K562 (cell line): ENCODE data around the gene PREX1. TPM values are rescaled to one million over a fixed set of nuclear protein-coding genes. Genes with fewer than 3 reads are reported as not detected.
A peak's percentile ranks its signal among the peaks of the same experiment; 100 is the strongest.

Experiments
- CBFA2T2 ChIP-seq: fragments of 450-650 bp; conservative IDR thresholded peaks from 2 replicates; pipeline ENCODE4 v1.6.1; 2017; ENCODE audit warnings: mild to moderate bottlenecking
- COPS2 ChIP-seq: fragments of 450-650 bp; conservative IDR thresholded peaks from 2 replicates; pipeline ENCODE4 v1.6.1; 2016; ENCODE audit warnings: mild to moderate bottlenecking, moderate library complexity
- FOXM1 ChIP-seq, 2 experiments: fragments of 450-650 bp in 1 of 2; sonication (generic) in 1 of 2; formaldehyde crosslinking in 1 of 2; IDR thresholded peaks; 2 replicates each; pipeline versions ENCODE4 v1.6.1 to v1.9.0; 2017 to 2022; ENCODE audit warnings: low read depth in 2 of 2, mild to moderate bottlenecking in 2 of 2, missing genetic modification reagents in 1 of 2, moderate library complexity in 1 of 2
- GATA2 ChIP-seq: sonication (generic); formaldehyde crosslinking; IDR thresholded peaks from 2 replicates; pipeline ENCODE4 v1.4.0; 2020; ENCODE audit warnings: mild to moderate bottlenecking, missing genetic modification reagents
- KDM1A ChIP-seq, 2 experiments: fragments of 450-650 bp; IDR thresholded peaks; 2 replicates each; pipeline ENCODE4 v1.6.1; 2016; ENCODE audit warnings: mild to moderate bottlenecking in 2 of 2
- PML ChIP-seq: IDR thresholded peaks from 2 replicates; pipeline ENCODE4 v1.6.1; 2012; ENCODE audit warnings: low read length, inconsistent platforms
- POLR2AphosphoS5 ChIP-seq: IDR thresholded peaks from 2 replicates; pipeline ENCODE4 v1.6.1; 2011; ENCODE audit warnings: mild to moderate bottlenecking, low read depth, low read length, moderate library complexity; ENCODE audit not compliant: control insufficient read depth, insufficient read depth
- RFX7 ChIP-seq: fragments of 250-450 bp; sonication (Bioruptor Pico); IDR thresholded peaks from 2 replicates; pipeline ENCODE4 v1.5.1; 2021; ENCODE audit warnings: mild to moderate bottlenecking
- ZKSCAN1 ChIP-seq: fragments of 150-350 bp; IDR thresholded peaks from 2 replicates; pipeline ENCODE4 v1.6.1; 2016; ENCODE audit warnings: low read depth, low read length
- ZNF232 ChIP-seq: sonication (generic); formaldehyde crosslinking; IDR thresholded peaks from 2 replicates; pipeline ENCODE4 v1.8.0; 2022; ENCODE audit warnings: mild to moderate bottlenecking, missing genetic modification reagents
- ZNF274 ChIP-seq: IDR thresholded peaks from 2 replicates; pipeline ENCODE4 v1.6.1; 2011; ENCODE audit warnings: low read depth, mild to moderate bottlenecking, low read length, moderate library complexity, borderline replicate concordance
- ZNF644 ChIP-seq: fragments of 200-800 bp; sonication (Bioruptor generic); IDR thresholded peaks from 2 replicates; pipeline ENCODE4 v1.6.1; 2016; ENCODE audit warnings: low read depth, missing genetic modification characterization, missing compliant biosample characterization
- polyA plus RNA-seq, 8 experiments: library from polyadenylated mRNA; depleted of rRNA in 4 of 8; stranded (reverse) in 5 of 8; unstranded in 3 of 8; fragments of >200 nt; fragmentation: Nextera tagmentation in 2 of 8; fragmentation: Illumina TruSeq in 1 of 8; extraction: Ambion mirVana in 2 of 8; extraction: Trizol in 1 of 8; gene quantifications; 2 replicates each; pipeline versions ENCODE4 v1.2.1 to v1.2.3, GENCODE V29; 2011 to 2014; ENCODE audit warnings: inconsistent platforms in 1 of 8, missing spikeins in 1 of 8
- total RNA-seq, 7 experiments: library from RNA; depleted of rRNA in 6 of 7; stranded (reverse); fragments of >200 nt in 6 of 7; fragmentation: Illumina TruSeq in 2 of 7; extraction: Trizol in 2 of 7; gene quantifications; 2 replicates each; pipeline versions ENCODE4 v1.2.1 to v1.2.3, GENCODE V29; 2011 to 2021; ENCODE audit warnings: low replicate concordance in 1 of 7
- TF ChIP-seq, protein P1 (sequence below): sonication (generic); formaldehyde crosslinking; IDR thresholded peaks from 2 replicates; pipeline ENCODE4 v1.8.0; 2022; ENCODE audit warnings: missing genetic modification reagents, mild to moderate bottlenecking, moderate library complexity, borderline replicate concordance
- TF ChIP-seq, protein P2 (sequence below): fragments of 200-800 bp; sonication (Bioruptor generic); IDR thresholded peaks from 2 replicates; pipeline ENCODE4 v1.6.1; 2017; ENCODE audit warnings: missing genetic modification characterization, missing compliant biosample characterization
- TF ChIP-seq, protein P3 (sequence below): fragments of 250-450 bp; sonication (Bioruptor Pico); IDR thresholded peaks from 2 replicates; pipeline ENCODE4 v1.4.0; 2020
- TF ChIP-seq, protein P4 (sequence below): fragments of 450-650 bp; formaldehyde crosslinking; conservative IDR thresholded peaks from 2 replicates; pipeline ENCODE4 v1.4.0; 2022; ENCODE audit warnings: mild to moderate bottlenecking, missing genetic modification characterization
- TF ChIP-seq, protein P5 (sequence below): sonication (generic); formaldehyde crosslinking; IDR thresholded peaks from 2 replicates; pipeline ENCODE4 v1.5.0; 2020; ENCODE audit warnings: missing genetic modification reagents

The PREX1 gene
- total and polyA plus RNA-seq, 9 of the 15 experiments (the other 6 are each of a cell fraction or from before 2014, with no cell fraction given), result 0.37 to 10.4 (median 4.8) TPM

DNA sequence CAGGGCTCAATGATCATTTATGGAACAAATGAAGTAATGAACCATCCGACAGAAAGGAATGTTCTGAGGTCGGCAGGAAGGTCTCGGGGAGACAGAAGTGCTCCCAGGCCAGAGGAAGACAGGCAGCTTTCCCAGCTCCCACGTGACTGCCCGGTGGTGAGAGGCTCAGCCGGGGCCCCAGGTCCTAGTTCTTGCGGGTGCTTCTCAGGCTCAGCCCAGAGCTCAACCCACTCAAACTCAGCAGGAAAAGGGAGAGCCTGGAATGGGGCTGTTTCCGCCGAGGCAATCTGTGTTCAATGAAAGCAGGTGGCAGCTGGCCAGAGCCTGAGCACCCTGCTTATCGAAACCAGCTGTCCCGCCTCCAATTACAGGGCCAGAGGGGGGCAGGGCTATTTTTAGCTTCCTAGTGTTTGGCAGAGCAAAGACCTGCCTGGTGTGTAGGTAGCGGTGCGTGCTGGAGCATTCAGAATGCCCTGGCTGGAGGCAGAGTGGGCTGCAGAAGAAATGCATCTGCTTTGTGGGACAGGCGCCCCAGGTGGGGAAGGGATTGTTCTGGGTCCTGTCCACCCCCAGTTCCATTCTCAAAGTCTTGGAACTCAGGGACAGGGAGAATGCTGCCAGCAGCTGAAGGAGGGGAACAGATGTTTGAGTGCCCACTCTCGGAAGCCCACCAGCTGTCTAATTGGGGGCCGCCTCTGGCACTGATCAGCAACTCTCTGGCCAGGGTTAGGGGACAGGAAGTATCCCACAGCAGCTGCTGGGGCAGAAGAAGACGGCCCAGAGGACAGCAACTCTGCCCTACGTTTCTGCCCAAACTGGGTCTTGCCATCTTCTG is 145.1 kb downstream of the PREX1 start (continued):
- TF ChIP-seq, protein P1, sequence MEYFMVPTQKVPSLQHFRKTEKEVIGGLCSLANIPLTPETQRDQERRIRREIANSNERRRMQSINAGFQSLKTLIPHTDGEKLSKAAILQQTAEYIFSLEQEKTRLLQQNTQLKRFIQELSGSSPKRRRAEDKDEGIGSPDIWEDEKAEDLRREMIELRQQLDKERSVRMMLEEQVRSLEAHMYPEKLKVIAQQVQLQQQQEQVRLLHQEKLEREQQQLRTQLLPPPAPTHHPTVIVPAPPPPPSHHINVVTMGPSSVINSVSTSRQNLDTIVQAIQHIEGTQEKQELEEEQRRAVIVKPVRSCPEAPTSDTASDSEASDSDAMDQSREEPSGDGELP (CRISPR knock-in tag), result peak; percentile 93
- TF ChIP-seq CBFA2T2 (peak; percentile 80), ZNF232 (no peak), ZNF644 (tag) (no peak), PML (no peak), POLR2AphosphoS5 (peak; percentile 58; the same call in 1 of the 2 replicates), GATA2 (0 out of 2 replicates have a peak, but pooled peaks have one; percentile 21), ZNF274 (no peak), RFX7 (CRISPR knock-in tag) (no peak), KDM1A (IDR thresholded peaks at IDR 0.05) (peak; percentile 67 to 71), COPS2 (no peak), ZKSCAN1 (no peak), FOXM1 (IDR thresholded peaks at IDR 0.05; ENCODE audit: low read depth) (no peak), FOXM1 (CRISPR knock-in tag; IDR thresholded peaks at IDR 0.05; ENCODE audit: low read depth) (no peak)
- TF ChIP-seq, protein P2, sequence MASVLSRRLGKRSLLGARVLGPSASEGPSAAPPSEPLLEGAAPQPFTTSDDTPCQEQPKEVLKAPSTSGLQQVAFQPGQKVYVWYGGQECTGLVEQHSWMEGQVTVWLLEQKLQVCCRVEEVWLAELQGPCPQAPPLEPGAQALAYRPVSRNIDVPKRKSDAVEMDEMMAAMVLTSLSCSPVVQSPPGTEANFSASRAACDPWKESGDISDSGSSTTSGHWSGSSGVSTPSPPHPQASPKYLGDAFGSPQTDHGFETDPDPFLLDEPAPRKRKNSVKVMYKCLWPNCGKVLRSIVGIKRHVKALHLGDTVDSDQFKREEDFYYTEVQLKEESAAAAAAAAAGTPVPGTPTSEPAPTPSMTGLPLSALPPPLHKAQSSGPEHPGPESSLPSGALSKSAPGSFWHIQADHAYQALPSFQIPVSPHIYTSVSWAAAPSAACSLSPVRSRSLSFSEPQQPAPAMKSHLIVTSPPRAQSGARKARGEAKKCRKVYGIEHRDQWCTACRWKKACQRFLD, result no peak
- TF ChIP-seq, protein P3, sequence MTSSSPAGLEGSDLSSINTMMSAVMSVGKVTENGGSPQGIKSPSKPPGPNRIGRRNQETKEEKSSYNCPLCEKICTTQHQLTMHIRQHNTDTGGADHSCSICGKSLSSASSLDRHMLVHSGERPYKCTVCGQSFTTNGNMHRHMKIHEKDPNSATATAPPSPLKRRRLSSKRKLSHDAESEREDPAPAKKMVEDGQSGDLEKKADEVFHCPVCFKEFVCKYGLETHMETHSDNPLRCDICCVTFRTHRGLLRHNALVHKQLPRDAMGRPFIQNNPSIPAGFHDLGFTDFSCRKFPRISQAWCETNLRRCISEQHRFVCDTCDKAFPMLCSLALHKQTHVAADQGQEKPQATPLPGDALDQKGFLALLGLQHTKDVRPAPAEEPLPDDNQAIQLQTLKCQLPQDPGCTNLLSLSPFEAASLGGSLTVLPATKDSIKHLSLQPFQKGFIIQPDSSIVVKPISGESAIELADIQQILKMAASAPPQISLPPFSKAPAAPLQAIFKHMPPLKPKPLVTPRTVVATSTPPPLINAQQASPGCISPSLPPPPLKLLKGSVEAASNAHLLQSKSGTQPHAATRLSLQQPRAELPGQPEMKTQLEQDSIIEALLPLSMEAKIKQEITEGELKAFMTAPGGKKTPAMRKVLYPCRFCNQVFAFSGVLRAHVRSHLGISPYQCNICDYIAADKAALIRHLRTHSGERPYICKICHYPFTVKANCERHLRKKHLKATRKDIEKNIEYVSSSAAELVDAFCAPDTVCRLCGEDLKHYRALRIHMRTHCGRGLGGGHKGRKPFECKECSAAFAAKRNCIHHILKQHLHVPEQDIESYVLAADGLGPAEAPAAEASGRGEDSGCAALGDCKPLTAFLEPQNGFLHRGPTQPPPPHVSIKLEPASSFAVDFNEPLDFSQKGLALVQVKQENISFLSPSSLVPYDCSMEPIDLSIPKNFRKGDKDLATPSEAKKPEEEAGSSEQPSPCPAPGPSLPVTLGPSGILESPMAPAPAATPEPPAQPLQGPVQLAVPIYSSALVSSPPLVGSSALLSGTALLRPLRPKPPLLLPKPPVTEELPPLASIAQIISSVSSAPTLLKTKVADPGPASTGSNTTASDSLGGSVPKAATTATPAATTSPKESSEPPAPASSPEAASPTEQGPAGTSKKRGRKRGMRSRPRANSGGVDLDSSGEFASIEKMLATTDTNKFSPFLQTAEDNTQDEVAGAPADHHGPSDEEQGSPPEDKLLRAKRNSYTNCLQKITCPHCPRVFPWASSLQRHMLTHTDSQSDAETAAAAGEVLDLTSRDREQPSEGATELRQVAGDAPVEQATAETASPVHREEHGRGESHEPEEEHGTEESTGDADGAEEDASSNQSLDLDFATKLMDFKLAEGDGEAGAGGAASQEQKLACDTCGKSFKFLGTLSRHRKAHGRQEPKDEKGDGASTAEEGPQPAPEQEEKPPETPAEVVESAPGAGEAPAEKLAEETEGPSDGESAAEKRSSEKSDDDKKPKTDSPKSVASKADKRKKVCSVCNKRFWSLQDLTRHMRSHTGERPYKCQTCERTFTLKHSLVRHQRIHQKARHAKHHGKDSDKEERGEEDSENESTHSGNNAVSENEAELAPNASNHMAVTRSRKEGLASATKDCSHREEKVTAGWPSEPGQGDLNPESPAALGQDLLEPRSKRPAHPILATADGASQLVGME (CRISPR knock-in tag), result no peak
- TF ChIP-seq, protein P4, sequence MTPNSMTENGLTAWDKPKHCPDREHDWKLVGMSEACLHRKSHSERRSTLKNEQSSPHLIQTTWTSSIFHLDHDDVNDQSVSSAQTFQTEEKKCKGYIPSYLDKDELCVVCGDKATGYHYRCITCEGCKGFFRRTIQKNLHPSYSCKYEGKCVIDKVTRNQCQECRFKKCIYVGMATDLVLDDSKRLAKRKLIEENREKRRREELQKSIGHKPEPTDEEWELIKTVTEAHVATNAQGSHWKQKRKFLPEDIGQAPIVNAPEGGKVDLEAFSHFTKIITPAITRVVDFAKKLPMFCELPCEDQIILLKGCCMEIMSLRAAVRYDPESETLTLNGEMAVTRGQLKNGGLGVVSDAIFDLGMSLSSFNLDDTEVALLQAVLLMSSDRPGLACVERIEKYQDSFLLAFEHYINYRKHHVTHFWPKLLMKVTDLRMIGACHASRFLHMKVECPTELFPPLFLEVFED, result no peak
- TF ChIP-seq, protein P5, sequence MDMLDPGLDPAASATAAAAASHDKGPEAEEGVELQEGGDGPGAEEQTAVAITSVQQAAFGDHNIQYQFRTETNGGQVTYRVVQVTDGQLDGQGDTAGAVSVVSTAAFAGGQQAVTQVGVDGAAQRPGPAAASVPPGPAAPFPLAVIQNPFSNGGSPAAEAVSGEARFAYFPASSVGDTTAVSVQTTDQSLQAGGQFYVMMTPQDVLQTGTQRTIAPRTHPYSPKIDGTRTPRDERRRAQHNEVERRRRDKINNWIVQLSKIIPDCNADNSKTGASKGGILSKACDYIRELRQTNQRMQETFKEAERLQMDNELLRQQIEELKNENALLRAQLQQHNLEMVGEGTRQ, result peak; percentile 66
